ENCODE data around the gene CTU2. TPM values are rescaled to one million over a fixed set of nuclear protein-coding genes. Genes with fewer than 3 reads are reported as not detected.

The CTU2 gene
- polyA plus RNA-seq, 1 of the 3 experiments (the other 2 are of a cell fraction), result 16.2 TPM

DNA sequence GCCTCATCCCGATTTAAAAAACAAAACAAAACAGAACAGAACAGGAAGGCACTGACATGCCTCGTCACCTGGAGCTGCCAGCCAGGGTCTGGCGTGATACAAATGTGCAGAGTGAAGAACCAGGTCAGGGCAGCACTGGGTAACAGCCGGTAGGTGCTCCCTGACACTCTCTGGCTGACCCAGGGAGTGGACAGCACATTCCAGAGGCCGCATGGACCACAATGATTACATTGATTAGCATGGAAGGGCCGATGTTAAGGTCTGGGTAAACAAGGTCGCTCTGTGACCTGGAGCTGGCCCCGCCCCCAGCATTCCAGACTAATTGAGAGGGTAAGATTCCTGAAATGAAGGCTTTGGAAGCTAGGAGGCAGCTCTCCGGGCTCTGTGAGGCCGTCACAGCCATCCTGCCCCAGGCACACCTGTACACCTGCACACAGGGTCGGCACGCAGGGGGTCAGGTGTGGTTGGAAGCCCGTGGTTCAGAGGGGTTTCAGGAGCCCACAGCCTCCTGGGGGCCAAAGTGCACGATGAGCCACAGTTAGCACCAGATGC is 57.3 kb downstream of the CTU2 start:
- ChIA-PET CTCF (interaction anchor here (0.6 to 30.9 kb wide), 4 partner anchors 7 to 318 kb away, joined by 3 to 540 read pairs (median 48); no protein-coding TSS in a partner anchor), POLR2A (no interaction called here)
- Histone ChIP-seq H3K9me3 (no peaks in the 10 kb centered on the region), H3F3A (replicated peaks; ENCODE audit: insufficient read depth) (no peaks in the 10 kb centered on the region), H3K4me1 (ENCODE audit: control insufficient read depth in 1 of 2, insufficient read depth in 2 of 2, low read depth in 1 of 2, low read length in 1 of 2) (peaks cover 17 to 19% of the 10 kb centered on the region in 2 experiments; a peak in 3 of 4 replicates), H3K4me2 (no peak overlapping the region), H2AFZ (ENCODE audit: low read depth) (no peak overlapping the region), H3K27me3 (ENCODE audit: insufficient read depth) (no peaks in the 10 kb centered on the region), H3K9ac (no peak overlapping the region), H4K20me1 (ENCODE audit: insufficient read depth) (peaks cover 97% of the 10 kb centered on the region), H3K27ac (ENCODE audit: low read depth in 2 of 2, low read length in 1 of 2) (no peak overlapping the region), H3K36me3 (replicated peaks in 1 of 2; ENCODE audit: control insufficient read depth in 1 of 2, insufficient read depth in 2 of 2, low read length in 1 of 2) (peaks cover 0 to 3% of the 10 kb centered on the region in 2 experiments), H3K4me3 (ENCODE audit: low read depth in 2 of 2, low read length in 1 of 2) (no peak overlapping the region), H3K9me2 (no peaks in the 10 kb centered on the region), H3K79me2 (ENCODE audit: insufficient read depth) (peaks cover 98% of the 10 kb centered on the region)
- TF ChIP-seq FOXJ3 (CRISPR knock-in tag; IDR thresholded peaks at IDR 0.05) (no peak), TAF1 (IDR thresholded peaks at IDR 0.05; ENCODE audit: borderline replicate concordance, low read depth, low read length) (no peak), MEF2A (IDR thresholded peaks at IDR 0.05; ENCODE audit: borderline replicate concordance, low read depth) (no peak), GATA2 (CRISPR knock-in tag; IDR thresholded peaks at IDR 0.05) (no peak), FOXM1 (IDR thresholded peaks at IDR 0.05; ENCODE audit: low read depth) (no peak), FOSL2 (IDR thresholded peaks at IDR 0.05; ENCODE audit: borderline replicate concordance, low read depth) (no peak), JUND (IDR thresholded peaks at IDR 0.05) (no peak)
- WGBS (ENCODE audit: low lambda C conversion rate), result 69% methylated on average over 13 of the region's 14 CpGs
- no peak for DNase-seq

DNA sequence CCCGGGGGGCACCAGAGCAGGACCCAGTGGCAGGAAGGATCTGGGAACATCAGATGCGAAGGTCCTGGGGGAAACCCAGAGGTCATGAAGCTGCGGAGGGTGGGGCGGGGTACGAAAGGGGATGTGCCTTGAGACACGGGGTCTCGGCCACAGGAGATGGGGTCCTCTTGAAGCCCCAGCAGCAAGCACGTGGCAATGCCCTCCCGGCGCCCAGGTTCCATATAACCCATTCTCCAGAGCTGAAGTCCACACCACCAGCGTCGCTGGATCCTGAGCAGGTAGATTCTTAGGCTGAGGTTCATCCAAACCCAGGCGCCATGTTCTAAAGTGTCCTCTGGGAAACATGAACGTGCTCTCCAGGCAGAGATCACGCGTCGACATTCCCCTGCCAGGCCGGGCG is 57.8 kb downstream of the CTU2 start:
- Histone ChIP-seq H3K36me3 (replicated peaks in 1 of 2; ENCODE audit: control insufficient read depth in 1 of 2, insufficient read depth in 2 of 2, low read length in 1 of 2) (peaks cover 0 to 3% of the 10 kb centered on the region in 2 experiments), H3K9me3 (no peaks in the 10 kb centered on the region), H3K4me2 (no peak overlapping the region), H3K9ac (no peak overlapping the region), H3K4me1 (ENCODE audit: control insufficient read depth in 1 of 2, insufficient read depth in 2 of 2, low read depth in 1 of 2, low read length in 1 of 2) (peaks cover 19 to 22% of the 10 kb centered on the region in 2 experiments; a peak in 3 of 4 replicates), H3K27ac (ENCODE audit: low read depth in 2 of 2, low read length in 1 of 2) (no peak overlapping the region), H3K79me2 (ENCODE audit: insufficient read depth) (peaks cover 98% of the 10 kb centered on the region), H2AFZ (ENCODE audit: low read depth) (no peak overlapping the region), H3K27me3 (ENCODE audit: insufficient read depth) (no peaks in the 10 kb centered on the region), H3K9me2 (no peaks in the 10 kb centered on the region), H3K4me3 (ENCODE audit: low read depth in 2 of 2, low read length in 1 of 2) (no peak overlapping the region), H4K20me1 (ENCODE audit: insufficient read depth) (peaks cover 97% of the 10 kb centered on the region), H3F3A (replicated peaks; ENCODE audit: insufficient read depth) (no peaks in the 10 kb centered on the region)
- POLR2A ChIA-PET, result interaction anchor here (0.7 kb wide), 1 partner anchor 10 kb away, joined by 7 read pairs; no protein-coding TSS in a partner anchor
- WGBS (ENCODE audit: low lambda C conversion rate), result 89% methylated on average over 8 of the region's 19 CpGs
- TF ChIP-seq FOXM1 (IDR thresholded peaks at IDR 0.05; ENCODE audit: low read depth) (no peak), EP300 (IDR thresholded peaks at IDR 0.05; ENCODE audit: borderline replicate concordance in 1 of 2, low read depth in 1 of 2, low read length in 1 of 2) (no peak), GABPA (IDR thresholded peaks at IDR 0.05; ENCODE audit: low read depth) (no peak), TAF1 (IDR thresholded peaks at IDR 0.05; ENCODE audit: borderline replicate concordance, low read depth, low read length) (no peak), SMC3 (IDR thresholded peaks at IDR 0.05; ENCODE audit: low read depth, low read length) (no peak), TCF12 (IDR thresholded peaks at IDR 0.05) (no peak), SIN3A (IDR thresholded peaks at IDR 0.05; ENCODE audit: borderline replicate concordance, low read depth, low read length) (no peak), ELF1 (IDR thresholded peaks at IDR 0.05) (no peak), GATA2 (CRISPR knock-in tag; IDR thresholded peaks at IDR 0.05) (no peak), CHD2 (IDR thresholded peaks at IDR 0.05; ENCODE audit: low read length, partially characterized antibody) (no peak), RAD21 (IDR thresholded peaks at IDR 0.05; ENCODE audit: low read length) (no peak)
- TF ChIP-seq, protein P1, sequence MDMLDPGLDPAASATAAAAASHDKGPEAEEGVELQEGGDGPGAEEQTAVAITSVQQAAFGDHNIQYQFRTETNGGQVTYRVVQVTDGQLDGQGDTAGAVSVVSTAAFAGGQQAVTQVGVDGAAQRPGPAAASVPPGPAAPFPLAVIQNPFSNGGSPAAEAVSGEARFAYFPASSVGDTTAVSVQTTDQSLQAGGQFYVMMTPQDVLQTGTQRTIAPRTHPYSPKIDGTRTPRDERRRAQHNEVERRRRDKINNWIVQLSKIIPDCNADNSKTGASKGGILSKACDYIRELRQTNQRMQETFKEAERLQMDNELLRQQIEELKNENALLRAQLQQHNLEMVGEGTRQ (IDR thresholded peaks at IDR 0.05; ENCODE audit: borderline replicate concordance, low read depth, low read length), result no peak
- TF ChIP-seq, protein P2, sequence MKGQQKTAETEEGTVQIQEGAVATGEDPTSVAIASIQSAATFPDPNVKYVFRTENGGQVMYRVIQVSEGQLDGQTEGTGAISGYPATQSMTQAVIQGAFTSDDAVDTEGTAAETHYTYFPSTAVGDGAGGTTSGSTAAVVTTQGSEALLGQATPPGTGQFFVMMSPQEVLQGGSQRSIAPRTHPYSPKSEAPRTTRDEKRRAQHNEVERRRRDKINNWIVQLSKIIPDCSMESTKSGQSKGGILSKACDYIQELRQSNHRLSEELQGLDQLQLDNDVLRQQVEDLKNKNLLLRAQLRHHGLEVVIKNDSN (IDR thresholded peaks at IDR 0.05; ENCODE audit: borderline replicate concordance, low read depth), result no peak
- TF ChIP-seq, protein P3, sequence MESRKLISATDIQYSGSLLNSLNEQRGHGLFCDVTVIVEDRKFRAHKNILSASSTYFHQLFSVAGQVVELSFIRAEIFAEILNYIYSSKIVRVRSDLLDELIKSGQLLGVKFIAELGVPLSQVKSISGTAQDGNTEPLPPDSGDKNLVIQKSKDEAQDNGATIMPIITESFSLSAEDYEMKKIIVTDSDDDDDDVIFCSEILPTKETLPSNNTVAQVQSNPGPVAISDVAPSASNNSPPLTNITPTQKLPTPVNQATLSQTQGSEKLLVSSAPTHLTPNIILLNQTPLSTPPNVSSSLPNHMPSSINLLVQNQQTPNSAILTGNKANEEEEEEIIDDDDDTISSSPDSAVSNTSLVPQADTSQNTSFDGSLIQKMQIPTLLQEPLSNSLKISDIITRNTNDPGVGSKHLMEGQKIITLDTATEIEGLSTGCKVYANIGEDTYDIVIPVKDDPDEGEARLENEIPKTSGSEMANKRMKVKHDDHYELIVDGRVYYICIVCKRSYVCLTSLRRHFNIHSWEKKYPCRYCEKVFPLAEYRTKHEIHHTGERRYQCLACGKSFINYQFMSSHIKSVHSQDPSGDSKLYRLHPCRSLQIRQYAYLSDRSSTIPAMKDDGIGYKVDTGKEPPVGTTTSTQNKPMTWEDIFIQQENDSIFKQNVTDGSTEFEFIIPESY (IDR thresholded peaks at IDR 0.05; ENCODE audit: borderline replicate concordance, low read depth), result no peak
- DNase-seq, result no peak
- CTCF ChIA-PET, result interaction anchor here (0.6 to 30.9 kb wide), 3 partner anchors 8 to 319 kb away, joined by 3 to 540 read pairs (median 93); no protein-coding TSS in a partner anchor
